Measurements from ENCODE around the gene LTBP4. TPM values are rescaled to one million over a fixed set of nuclear protein-coding genes. Genes with fewer than 3 reads are reported as not detected.

LTBP4 gene
- total and polyA plus RNA-seq, 12 donors, result 15.3 to 272 (median 121) TPM

DNA sequence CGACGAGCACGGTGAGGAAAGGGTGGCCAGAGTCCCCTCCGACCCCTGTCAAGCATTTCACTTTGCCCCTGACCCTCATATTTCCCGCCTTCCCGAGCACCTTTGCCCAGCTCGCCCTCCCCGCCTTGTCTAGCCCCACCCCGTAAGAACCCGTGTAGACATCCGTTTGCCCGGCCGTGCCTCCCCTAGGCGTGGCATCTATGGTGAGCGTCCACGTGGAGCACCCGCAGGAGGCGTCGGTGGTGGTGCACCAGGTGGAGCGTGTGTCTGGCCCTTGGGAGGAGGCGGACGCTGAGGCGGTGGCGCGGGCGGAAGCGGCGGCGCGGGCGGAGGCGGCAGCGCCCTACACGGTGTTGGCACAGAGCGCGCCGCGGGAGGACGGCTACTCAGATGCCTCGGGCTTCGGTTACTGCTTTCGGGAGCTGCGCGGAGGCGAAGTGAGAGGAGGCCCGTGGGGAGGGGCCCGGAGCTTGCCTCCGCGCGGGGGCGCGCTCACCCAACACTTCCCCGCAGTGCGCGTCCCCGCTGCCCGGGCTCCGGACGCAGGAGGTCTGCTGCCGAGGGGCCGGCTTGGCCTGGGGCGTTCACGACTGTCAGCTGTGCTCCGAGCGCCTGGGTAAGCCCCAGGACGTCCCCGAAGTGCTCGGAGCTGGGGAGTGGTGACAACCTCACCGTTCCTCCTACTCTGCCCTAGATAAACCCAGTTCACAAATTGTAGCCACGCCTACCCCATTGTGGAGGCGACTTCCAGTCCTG, 4.2 kb downstream of the LTBP4 start:
- 2 to 4% (median 3%) methylated on average over 17 to 71 of the region's 71 CpGs for WGBS, 4 donors
- no peaks in the 10 kb centered on the region for H3K9me3 ChIP-seq (replicated peaks in 1 of 3)
- H3K4me3 ChIP-seq, result peak overlapping the region in 3 of 4 donors; percentile 37 to 44 (median 44)
- peak in 1 of 2 donors; percentile 51 for TF ChIP-seq POLR2A (IDR thresholded peaks at IDR 0.05)
- TF ChIP-seq, protein P1, sequence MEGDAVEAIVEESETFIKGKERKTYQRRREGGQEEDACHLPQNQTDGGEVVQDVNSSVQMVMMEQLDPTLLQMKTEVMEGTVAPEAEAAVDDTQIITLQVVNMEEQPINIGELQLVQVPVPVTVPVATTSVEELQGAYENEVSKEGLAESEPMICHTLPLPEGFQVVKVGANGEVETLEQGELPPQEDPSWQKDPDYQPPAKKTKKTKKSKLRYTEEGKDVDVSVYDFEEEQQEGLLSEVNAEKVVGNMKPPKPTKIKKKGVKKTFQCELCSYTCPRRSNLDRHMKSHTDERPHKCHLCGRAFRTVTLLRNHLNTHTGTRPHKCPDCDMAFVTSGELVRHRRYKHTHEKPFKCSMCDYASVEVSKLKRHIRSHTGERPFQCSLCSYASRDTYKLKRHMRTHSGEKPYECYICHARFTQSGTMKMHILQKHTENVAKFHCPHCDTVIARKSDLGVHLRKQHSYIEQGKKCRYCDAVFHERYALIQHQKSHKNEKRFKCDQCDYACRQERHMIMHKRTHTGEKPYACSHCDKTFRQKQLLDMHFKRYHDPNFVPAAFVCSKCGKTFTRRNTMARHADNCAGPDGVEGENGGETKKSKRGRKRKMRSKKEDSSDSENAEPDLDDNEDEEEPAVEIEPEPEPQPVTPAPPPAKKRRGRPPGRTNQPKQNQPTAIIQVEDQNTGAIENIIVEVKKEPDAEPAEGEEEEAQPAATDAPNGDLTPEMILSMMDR (IDR thresholded peaks at IDR 0.05), result peak in 1 of 6 experiments; percentile 10
- peak overlapping the region in 4 of 5 donors; percentile 60 to 80 (median 69) for H3K27ac ChIP-seq
- H3K4me1 ChIP-seq (replicated peaks in 1 of 2), result peaks cover 49 to 56% of the 10 kb centered on the region in 2 donors
- intact Hi-C loops (cut with DNase I), result no loop called here
- no peaks in the 10 kb centered on the region for H3K36me3 ChIP-seq (replicated peaks in 1 of 2)
- peaks cover under 1% of the 10 kb centered on the region for H3K27me3 ChIP-seq
- DNase-seq, result peak; percentile 65 to 76 (median 73)

DNA sequence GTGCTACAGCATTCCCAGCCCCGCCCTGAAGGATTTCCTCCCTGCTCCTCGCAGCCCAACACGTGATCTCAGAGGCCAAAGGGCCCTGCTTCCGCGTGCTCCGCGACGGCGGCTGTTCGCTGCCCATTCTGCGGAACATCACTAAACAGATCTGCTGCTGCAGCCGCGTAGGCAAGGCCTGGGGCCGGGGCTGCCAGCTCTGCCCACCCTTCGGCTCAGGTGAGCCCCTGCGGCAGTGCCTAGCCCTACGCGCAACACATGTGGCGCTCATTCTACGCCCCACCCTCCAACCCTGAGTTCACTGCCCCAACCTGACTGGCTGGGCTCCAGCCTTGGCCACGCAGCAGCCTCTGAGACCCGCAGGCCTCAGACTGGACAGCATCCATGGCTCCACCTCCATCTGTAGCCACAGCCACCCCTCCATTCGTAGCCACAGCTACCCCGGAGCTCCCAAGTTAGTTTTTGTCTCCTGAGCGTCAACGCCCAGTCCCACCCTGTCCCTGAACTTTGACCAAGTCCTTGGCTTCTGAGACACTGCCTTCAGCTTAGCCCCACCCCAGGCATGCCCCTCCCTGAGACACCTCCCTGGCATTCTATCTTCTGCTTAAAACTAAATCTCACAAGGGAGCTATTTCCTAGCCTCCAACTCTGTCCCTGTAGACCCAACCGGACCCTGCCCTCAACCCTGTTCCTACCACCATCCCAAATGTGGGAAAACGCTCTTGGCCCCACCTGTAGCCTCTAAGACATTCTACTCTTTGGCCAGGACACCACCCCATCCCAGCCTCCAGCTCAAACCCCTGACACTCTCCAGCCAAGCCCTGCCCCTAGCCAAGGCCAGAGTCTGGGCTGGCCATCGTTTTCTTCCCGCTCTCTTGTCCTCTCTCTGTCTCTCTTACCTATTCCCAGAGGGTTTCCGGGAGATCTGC, 6.4 kb downstream of the LTBP4 start:
- H3K9me3 ChIP-seq (replicated peaks in 1 of 3), result no peaks in the 10 kb centered on the region
- intact Hi-C loops (cut with DNase I), result no loop called here
- no peaks in the 10 kb centered on the region for H3K36me3 ChIP-seq (replicated peaks in 1 of 2)
- no peaks in the 10 kb centered on the region for H3K27me3 ChIP-seq
- peak overlapping the region in 1 of 5 donors; percentile 22 for H3K27ac ChIP-seq
- H3K4me3 ChIP-seq, result no peak overlapping the region
- peak in 1 of 7 donors; percentile 32 for DNase-seq
- 66 to 82% (median 69%) methylated on average over 24 to 31 of the region's 31 CpGs for WGBS, 4 donors
- peaks cover 41 to 46% of the 10 kb centered on the region in 2 donors for H3K4me1 ChIP-seq (replicated peaks in 1 of 2)
- no peak for TF ChIP-seq POLR2A (IDR thresholded peaks at IDR 0.05)
- TF ChIP-seq, protein P1 (IDR thresholded peaks at IDR 0.05), result no peak

DNA sequence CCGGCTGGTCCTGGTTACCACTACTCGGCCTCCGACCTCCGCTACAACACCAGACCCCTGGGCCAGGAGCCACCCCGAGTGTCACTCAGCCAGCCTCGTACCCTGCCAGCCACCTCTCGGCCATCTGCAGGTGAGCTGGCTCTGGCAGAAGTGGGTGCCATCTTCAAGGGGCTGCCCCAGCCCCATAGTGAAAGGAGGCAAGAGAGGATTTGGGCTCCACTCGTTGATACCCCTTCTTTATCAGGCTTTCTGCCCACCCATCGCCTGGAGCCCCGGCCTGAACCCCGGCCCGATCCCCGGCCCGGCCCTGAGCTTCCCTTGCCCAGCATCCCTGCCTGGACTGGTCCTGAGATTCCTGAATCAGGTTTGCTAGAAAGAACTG, 7.1 kb downstream of the LTBP4 start:
- Histone ChIP-seq H3K4me3 (no peak overlapping the region), H3K9me3 (replicated peaks in 1 of 3) (no peaks in the 10 kb centered on the region), H3K27me3 (no peaks in the 10 kb centered on the region), H3K36me3 (replicated peaks in 1 of 2) (no peaks in the 10 kb centered on the region), H3K27ac (peak overlapping the region in 1 of 5 donors; percentile 22), H3K4me1 (replicated peaks in 1 of 2) (peaks cover 39% of the 10 kb centered on the region in 2 donors)
- no peak for DNase-seq
- TF ChIP-seq, protein P1 (IDR thresholded peaks at IDR 0.05), result no peak
- TF ChIP-seq POLR2A (IDR thresholded peaks at IDR 0.05), result no peak
- intact Hi-C loops (cut with DNase I), result no loop called here
- 92 to 94% (median 92%) methylated on average over 14 of the region's 14 CpGs for WGBS, 4 donors

DNA sequence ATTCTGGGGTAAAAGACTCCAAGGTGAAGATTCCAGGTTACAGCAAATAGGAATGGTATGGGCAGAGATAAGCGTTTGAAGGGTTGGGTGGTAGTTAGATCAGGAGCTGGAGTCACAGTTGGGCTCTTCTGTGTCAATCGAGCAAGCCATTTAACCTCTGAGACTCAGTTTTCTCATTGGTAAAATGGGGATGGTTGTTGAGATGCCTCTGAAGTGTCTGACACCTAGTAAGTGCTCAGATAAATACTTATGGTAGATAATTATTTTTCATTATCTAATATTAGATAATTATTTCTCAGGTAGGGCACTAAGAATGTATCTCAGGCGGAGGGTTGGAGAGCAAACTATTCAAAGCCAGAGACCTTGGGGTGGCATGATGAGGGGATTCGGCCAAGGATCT, 7.8 kb downstream of the LTBP4 start:
- DNase-seq, result no peak
- Histone ChIP-seq H3K27ac (no peak overlapping the region), H3K4me1 (replicated peaks in 1 of 2) (peaks cover 34 to 36% of the 10 kb centered on the region in 2 donors), H3K36me3 (replicated peaks in 1 of 2) (no peaks in the 10 kb centered on the region), H3K27me3 (no peaks in the 10 kb centered on the region), H3K9me3 (replicated peaks in 1 of 3) (no peaks in the 10 kb centered on the region), H3K4me3 (peak overlapping the region in 1 of 4 donors; percentile 53)
- 70 to 79% (median 73%) methylated on average over 4 of the region's 4 CpGs for WGBS, 4 donors
- intact Hi-C loops (cut with DNase I), result no loop called here
- TF ChIP-seq, protein P1 (IDR thresholded peaks at IDR 0.05), result no peak
- no peak for TF ChIP-seq POLR2A (IDR thresholded peaks at IDR 0.05)
